GM21367 (cell line): Measurements from ENCODE around the gene SLC38A1.
A peak's percentile ranks its signal among the peaks of the same experiment; 100 is the strongest.
"Not testable (repeated sequence)": the region's sequence is repeated elsewhere in the genome, so short reads cannot be mapped to it uniquely, and the experiment has no call there.

Experiments
- ATAC-seq: cut with Tn5 transposase; IDR thresholded peaks from one replicate; pipeline ENCODE4 v1.9.1; 2021; ENCODE audit not compliant: unreplicated experiment

The SLC38A1 gene

GRCh38 chr12:46209170-46209569, 59.7 kb downstream of the SLC38A1 start:
- ATAC-seq: no peak

GRCh38 chr12:46208370-46208769, 60.5 kb downstream of the SLC38A1 start:
- no peak for ATAC-seq

- ATAC-seq: no peak
Measured at GRCh38 chr12:46207644-46208043, 61.2 kb downstream of the SLC38A1 start.

- no peak for ATAC-seq
Measured at GRCh38 chr12:46206471-46206870, 62.4 kb downstream of the SLC38A1 start.

- no peak for ATAC-seq
Measured at GRCh38 chr12:46205294-46205693, 63.5 kb downstream of the SLC38A1 start.

GRCh38 chr12:46201284-46201789, 67.5 kb downstream of the SLC38A1 start:
- ATAC-seq: no peak

- ATAC-seq: no peak
Measured at GRCh38 chr12:46200551-46200950, 68.3 kb downstream of the SLC38A1 start.

GRCh38 chr12:46198913-46199312, 69.9 kb downstream of the SLC38A1 start:
- ATAC-seq: no peak

GRCh38 chr12:46197883-46198282, 71.0 kb downstream of the SLC38A1 start:
- ATAC-seq: no peak

GRCh38 chr12:46190533-46190932, 78.3 kb downstream of the SLC38A1 start:
- not testable (repeated sequence) for ATAC-seq

- no peak for ATAC-seq
Measured at GRCh38 chr12:46188170-46188569, 80.7 kb downstream of the SLC38A1 start.

- ATAC-seq: no peak
Measured at GRCh38 chr12:46187023-46187422, 81.8 kb downstream of the SLC38A1 start.

GRCh38 chr12:46186088-46186487, 82.8 kb downstream of the SLC38A1 start:
- ATAC-seq: no peak

- no peak for ATAC-seq
Measured at GRCh38 chr12:46185686-46186085, 83.2 kb downstream of the SLC38A1 start.

GRCh38 chr12:46184798-46185595, 83.8 kb downstream of the SLC38A1 start:
- ATAC-seq: no peak

- no peak for ATAC-seq
Measured at GRCh38 chr12:46183112-46183511, 85.7 kb downstream of the SLC38A1 start.

GRCh38 chr12:46181465-46181864, 87.4 kb downstream of the SLC38A1 start:
- no peak for ATAC-seq

- peak; percentile 47 for ATAC-seq
Measured at GRCh38 chr12:46179693-46180452, 89.0 kb downstream of the SLC38A1 start.

- no peak for ATAC-seq
Measured at GRCh38 chr12:46177837-46178608, 90.8 kb downstream of the SLC38A1 start.

- ATAC-seq: no peak
Measured at GRCh38 chr12:46177025-46177424, 91.8 kb downstream of the SLC38A1 start.

GRCh38 chr12:46174919-46175318, 93.9 kb downstream of the SLC38A1 start:
- ATAC-seq: no peak
